ENCODE results near the gene ARHGEF1.
A peak's percentile ranks its signal among the peaks of the same experiment; 100 is the strongest.
"Not testable (repeated sequence)": the region's sequence is repeated elsewhere in the genome, so short reads cannot be mapped to it uniquely, and the experiment has no call there.

The ARHGEF1 gene

DNA sequence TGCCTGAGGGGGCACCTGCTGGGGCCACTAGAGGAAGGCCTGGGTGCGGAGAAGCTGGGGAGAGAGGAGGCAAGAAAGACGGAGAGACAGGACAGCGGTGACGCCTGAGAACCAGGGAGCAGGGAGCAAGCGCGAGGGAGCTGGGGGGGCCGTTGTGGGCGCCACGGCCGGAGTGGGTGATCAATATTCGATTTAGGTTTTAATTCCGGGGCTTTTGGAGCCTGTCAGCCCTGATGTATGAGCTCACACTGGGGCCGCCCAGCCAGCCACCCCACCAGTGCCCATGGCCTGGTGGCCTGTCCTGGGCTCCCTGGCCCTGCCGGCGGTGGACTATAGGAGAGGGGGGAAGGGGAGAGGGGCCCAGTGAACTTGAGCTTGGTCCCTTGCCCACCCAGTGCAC lies 54.0 kb downstream of the ARHGEF1 start:
- H3K4me1 ChIP-seq (ENCODE audit: low read length): peaks cover 45% of the 10 kb centered on the region
- H3K27me3 ChIP-seq (ENCODE audit: low read depth, low read length): peaks cover 32% of the 10 kb centered on the region
- H3K9me3 ChIP-seq (ENCODE audit: insufficient read depth, low read length): no peaks in the 10 kb centered on the region
- H3K79me2 ChIP-seq (ENCODE audit: low read length): no peaks in the 10 kb centered on the region
- H3K4me3 ChIP-seq (ENCODE audit: low read length): no peak overlapping the region
- H3K9ac ChIP-seq (ENCODE audit: low read length): no peak overlapping the region
- H4K20me1 ChIP-seq (ENCODE audit: insufficient read depth, low read length): no peaks in the 10 kb centered on the region
- H2AFZ ChIP-seq (ENCODE audit: low read depth, low read length): no peak overlapping the region
- H3K36me3 ChIP-seq (replicated peaks; ENCODE audit: low read depth, low read length): no peaks in the 10 kb centered on the region
- TF ChIP-seq EZH2phosphoT487 (IDR thresholded peaks at IDR 0.05; ENCODE audit: low read depth): no peak
- TF ChIP-seq, protein P1, sequence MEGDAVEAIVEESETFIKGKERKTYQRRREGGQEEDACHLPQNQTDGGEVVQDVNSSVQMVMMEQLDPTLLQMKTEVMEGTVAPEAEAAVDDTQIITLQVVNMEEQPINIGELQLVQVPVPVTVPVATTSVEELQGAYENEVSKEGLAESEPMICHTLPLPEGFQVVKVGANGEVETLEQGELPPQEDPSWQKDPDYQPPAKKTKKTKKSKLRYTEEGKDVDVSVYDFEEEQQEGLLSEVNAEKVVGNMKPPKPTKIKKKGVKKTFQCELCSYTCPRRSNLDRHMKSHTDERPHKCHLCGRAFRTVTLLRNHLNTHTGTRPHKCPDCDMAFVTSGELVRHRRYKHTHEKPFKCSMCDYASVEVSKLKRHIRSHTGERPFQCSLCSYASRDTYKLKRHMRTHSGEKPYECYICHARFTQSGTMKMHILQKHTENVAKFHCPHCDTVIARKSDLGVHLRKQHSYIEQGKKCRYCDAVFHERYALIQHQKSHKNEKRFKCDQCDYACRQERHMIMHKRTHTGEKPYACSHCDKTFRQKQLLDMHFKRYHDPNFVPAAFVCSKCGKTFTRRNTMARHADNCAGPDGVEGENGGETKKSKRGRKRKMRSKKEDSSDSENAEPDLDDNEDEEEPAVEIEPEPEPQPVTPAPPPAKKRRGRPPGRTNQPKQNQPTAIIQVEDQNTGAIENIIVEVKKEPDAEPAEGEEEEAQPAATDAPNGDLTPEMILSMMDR (IDR thresholded peaks at IDR 0.05; ENCODE audit: low read depth, low read length): no peak
- no peak overlapping the region for H3K27ac ChIP-seq (ENCODE audit: low read length)
- no peak overlapping the region for H3K4me2 ChIP-seq (ENCODE audit: low read length)

DNA sequence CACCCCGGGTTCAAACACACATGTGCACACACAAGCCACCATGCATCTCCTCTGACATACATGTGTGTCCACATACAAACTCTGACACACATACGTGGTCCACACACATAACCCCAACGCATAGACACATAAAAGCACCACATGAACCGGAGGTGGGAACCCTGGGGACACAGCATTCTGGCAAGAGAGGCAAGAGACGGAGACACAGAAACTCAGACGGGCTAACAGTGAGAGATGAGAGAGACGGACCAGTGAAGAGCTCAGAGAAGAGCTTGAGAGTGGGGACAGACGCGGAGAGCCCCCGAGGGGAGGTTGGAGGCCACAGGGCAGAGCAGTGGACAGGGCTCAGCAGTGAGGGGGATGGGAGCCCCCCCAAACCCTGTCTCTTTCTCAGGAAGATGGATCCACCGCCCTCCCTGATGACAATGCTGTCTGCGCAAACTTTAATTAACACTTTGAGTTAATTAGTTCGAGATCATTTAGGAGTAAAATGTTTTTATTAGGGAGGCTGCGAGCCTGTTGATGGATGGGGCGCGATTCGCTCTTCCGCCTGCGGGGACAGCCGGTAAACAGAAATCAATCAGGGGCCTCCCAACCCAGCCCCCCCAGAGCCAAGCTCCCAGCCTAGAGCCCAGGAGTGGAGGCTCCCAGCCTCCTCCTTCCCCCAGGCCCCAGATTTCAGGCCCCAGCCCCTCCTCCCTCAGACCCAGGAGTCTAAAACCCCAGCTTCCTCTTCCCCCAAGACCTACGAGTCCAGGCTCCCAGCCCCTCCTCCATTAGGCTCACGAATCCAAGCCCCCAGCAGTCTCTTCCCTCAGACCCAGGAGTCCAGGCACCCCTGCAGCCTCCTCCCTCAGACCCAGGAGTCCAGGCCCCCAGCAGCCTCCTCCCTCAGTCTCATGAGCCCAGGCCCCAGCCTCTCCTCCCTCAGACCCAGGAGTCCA lies 54.8 kb downstream of the ARHGEF1 start:
- no peak overlapping the region for H2AFZ ChIP-seq (ENCODE audit: low read depth, low read length)
- peak overlapping the region; percentile 39 for H3K4me2 ChIP-seq (ENCODE audit: low read length)
- no peaks in the 10 kb centered on the region for H3K79me2 ChIP-seq (ENCODE audit: low read length)
- no peak overlapping the region for H3K9ac ChIP-seq (ENCODE audit: low read length)
- no peaks in the 10 kb centered on the region for H4K20me1 ChIP-seq (ENCODE audit: insufficient read depth, low read length)
- no peak overlapping the region for H3K4me3 ChIP-seq (ENCODE audit: low read length)
- H3K4me1 ChIP-seq (ENCODE audit: low read length): peaks cover 36% of the 10 kb centered on the region
- H3K27me3 ChIP-seq (ENCODE audit: low read depth, low read length): peaks cover 32% of the 10 kb centered on the region
- H3K36me3 ChIP-seq (replicated peaks; ENCODE audit: low read depth, low read length): no peaks in the 10 kb centered on the region
- H3K27ac ChIP-seq (ENCODE audit: low read length): no peak overlapping the region
- H3K9me3 ChIP-seq (ENCODE audit: insufficient read depth, low read length): no peaks in the 10 kb centered on the region
- TF ChIP-seq, protein P1 (IDR thresholded peaks at IDR 0.05; ENCODE audit: low read depth, low read length): no peak
- no peak for TF ChIP-seq EZH2phosphoT487 (IDR thresholded peaks at IDR 0.05; ENCODE audit: low read depth)

DNA sequence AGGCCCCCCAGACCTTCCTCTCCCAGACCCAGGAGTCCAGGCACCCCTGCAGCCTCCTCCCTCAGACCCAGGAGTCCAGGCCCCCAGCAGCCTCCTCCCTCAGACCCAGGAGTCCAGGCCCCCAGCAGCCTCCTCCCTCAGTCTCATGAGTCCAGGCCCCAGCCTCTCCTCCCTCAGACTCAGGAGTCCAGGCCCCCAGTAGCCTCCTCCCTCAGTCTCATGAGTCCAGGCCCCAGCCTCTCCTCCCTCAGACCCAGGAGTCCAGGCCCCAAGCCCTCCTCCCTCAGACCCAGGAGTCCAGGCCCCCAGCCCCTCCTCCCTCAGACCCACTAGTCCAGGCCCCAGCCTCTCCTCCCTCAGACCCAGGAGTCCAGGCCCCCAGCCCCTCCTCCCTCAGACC lies 56.2 kb downstream of the ARHGEF1 start:
- Histone ChIP-seq H3K4me3 (ENCODE audit: low read length) (peak overlapping the region; percentile 89), H3K4me1 (ENCODE audit: low read length) (peaks cover 23% of the 10 kb centered on the region), H3K9ac (ENCODE audit: low read length) (peak overlapping the region; percentile 96), H3K4me2 (ENCODE audit: low read length) (peak overlapping the region; percentile 91), H3K27me3 (ENCODE audit: low read depth, low read length) (peaks cover 32% of the 10 kb centered on the region)
- H3K27ac ChIP-seq (ENCODE audit: low read length); H3K36me3 ChIP-seq (replicated peaks; ENCODE audit: low read depth, low read length); H3K9me3 ChIP-seq (ENCODE audit: insufficient read depth, low read length); H4K20me1 ChIP-seq (ENCODE audit: insufficient read depth, low read length); H2AFZ ChIP-seq (ENCODE audit: low read depth, low read length); H3K79me2 ChIP-seq (ENCODE audit: low read length): not testable (repeated sequence)

DNA sequence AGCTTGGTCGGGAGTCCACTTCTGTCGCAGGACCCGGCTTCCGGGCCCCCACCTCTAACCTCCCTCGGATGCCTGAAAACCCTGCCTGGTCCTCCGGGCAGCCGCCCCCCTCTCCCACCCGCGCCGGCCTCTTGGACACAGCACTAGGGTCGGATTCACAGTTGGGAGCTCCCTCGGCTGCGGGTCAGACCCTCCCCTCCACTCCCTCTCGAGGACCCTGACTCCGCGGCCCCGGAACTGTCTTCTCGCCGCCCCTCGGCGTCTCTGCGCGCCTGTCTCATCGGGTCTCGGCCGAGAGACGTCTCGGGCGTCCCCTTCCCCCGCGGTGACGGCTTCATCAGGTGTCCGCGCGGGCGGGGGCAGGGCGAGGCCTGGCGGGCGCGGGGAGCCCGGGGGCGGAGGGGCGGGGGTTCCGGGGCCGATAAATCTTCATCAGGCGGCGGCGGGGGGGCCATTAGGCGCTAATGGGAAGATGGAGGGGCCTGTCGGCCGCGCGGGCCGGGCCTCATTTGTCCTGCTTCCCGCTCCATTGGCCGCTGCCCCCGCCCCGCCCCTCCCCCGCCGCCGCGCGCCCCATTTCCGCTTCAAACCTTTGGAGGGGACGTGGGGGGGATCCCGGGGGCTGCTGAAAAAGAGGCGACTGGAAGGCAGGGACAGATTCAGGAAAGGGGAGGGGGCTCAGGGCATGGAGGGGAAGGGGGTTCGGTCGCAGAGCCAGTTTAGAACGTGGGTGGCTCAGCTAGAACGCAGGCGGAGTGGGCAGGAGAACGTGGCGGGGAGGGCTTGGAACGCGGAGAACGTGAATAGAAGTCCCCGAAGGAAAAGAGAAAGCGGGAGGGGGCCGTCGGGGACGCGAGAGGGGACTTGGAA lies 57.1 kb downstream of the ARHGEF1 start:
- no peaks in the 10 kb centered on the region for H4K20me1 ChIP-seq (ENCODE audit: insufficient read depth, low read length)
- H3K36me3 ChIP-seq (replicated peaks; ENCODE audit: low read depth, low read length): no peaks in the 10 kb centered on the region

More for the DNA sequence above, 57.1 kb downstream of the ARHGEF1 start:
- peaks cover 26% of the 10 kb centered on the region for H3K4me1 ChIP-seq (ENCODE audit: low read length)
- peak overlapping the region; percentile 45 for H3K27ac ChIP-seq (ENCODE audit: low read length)
- no peaks in the 10 kb centered on the region for H3K79me2 ChIP-seq (ENCODE audit: low read length)
- peak overlapping the region; percentile 91 for H3K4me2 ChIP-seq (ENCODE audit: low read length)
- H3K9ac ChIP-seq (ENCODE audit: low read length): peak overlapping the region; percentile 96
- peak overlapping the region; percentile 76 for H2AFZ ChIP-seq (ENCODE audit: low read depth, low read length)
- peak overlapping the region; percentile 89 for H3K4me3 ChIP-seq (ENCODE audit: low read length)
- H3K27me3 ChIP-seq (ENCODE audit: low read depth, low read length): peaks cover 30% of the 10 kb centered on the region
- H3K9me3 ChIP-seq (ENCODE audit: insufficient read depth, low read length): no peaks in the 10 kb centered on the region
- TF ChIP-seq EZH2phosphoT487 (IDR thresholded peaks at IDR 0.05; ENCODE audit: low read depth): no peak
- TF ChIP-seq, protein P1 (IDR thresholded peaks at IDR 0.05; ENCODE audit: low read depth, low read length): no peak

All from OCI-LY3 (cell line).